Pancreas (tissue), 10 donors: Measurements from ENCODE around the gene KRT71. TPM values are rescaled to one million over a fixed set of nuclear protein-coding genes. Genes with fewer than 3 reads are reported as not detected.

ENCODE experiments used
- ATAC-seq, 4 donors: fragments of 200-7000 bp; cut with Tn5 transposase; one replicate each; pipeline versions ENCODE4 v1.8.0 to v1.9.1; 2020; ENCODE audit warnings: mild to moderate bottlenecking in 4 of 4, moderate library complexity in 4 of 4
- DNase-seq, 6 donors: peaks; one replicate each; pipeline ENCODE4 v3.0.0-alpha.2; 2020
- FAIRE-seq: peaks from 2 replicates; lab custom pipeline; 2012; peaks lifted over from hg19 to GRCh38; lab: Jason Lieb, UNC
- H3K27ac ChIP-seq, 4 donors: fragments of 200-600 bp; sonication (generic); 1 replicate in 3 of 4; 2 replicates in 1 of 4; pipeline versions ENCODE4 v1.5.0 to v1.8.0; 2020
- H3K27me3 ChIP-seq, 4 donors: fragments of 200-600 bp; one replicate each; pipeline ENCODE4 v1.8.0; 2021
- H3K36me3 ChIP-seq, 3 donors: fragments of 200-600 bp; sonication (generic) in 1 of 3; one replicate each; pipeline versions ENCODE4 v1.5.0 to v1.8.0; 2020 to 2021
- H3K4me1 ChIP-seq, 3 donors: fragments of 200-600 bp; one replicate each; pipeline ENCODE4 v1.8.0; 2021
- H3K4me3 ChIP-seq, 4 donors: fragments of 200-600 bp; sonication (generic) in 2 of 4; one replicate each; pipeline versions ENCODE4 v1.5.0 to v1.8.0; 2020 to 2021
- H3K9me3 ChIP-seq, 4 donors: fragments of 200-600 bp; one replicate each; pipeline ENCODE4 v1.8.0; 2021
- CTCF ChIP-seq, 4 donors: fragments of 200-600 bp; sonication (generic) in 3 of 4; IDR thresholded peaks; one replicate each; pipeline versions ENCODE4 v1.5.0 to v1.8.0; 2021; ENCODE audit warnings: antibody characterized with exemption in 4 of 4
- WGBS, 2 donors: extraction: QIAGEN DNeasy Blood & Tissue Kit; methylation state at CpG; one replicate each; pipeline ENCODE4 v1.1.7; 2013; 5-methylcytosine and 5-hydroxymethylcytosine counted together
- intact Hi-C, 3 donors: fragments of 100-400 bp; cut with DNase I; formaldehyde crosslinking; loops; one replicate each; pipeline versions ENCODE4 v1.11.1 to v1.14.2; 2022
- polyA plus RNA-seq, 2 donors: library from polyadenylated mRNA; stranded (reverse); fragments of 200-250 nt; gene quantifications; one replicate each; pipeline ENCODE4 v1.2.3, GENCODE V29; 2013
- total RNA-seq, 6 donors: library from RNA; stranded (reverse); fragmentation: NEBNext Ultra II Directional in 4 of 6; extraction: Animal tissue kit (Norgen Biotek cat#: 25700) in 4 of 6; gene quantifications; one replicate each; pipeline versions ENCODE4 v1.2.1 to v1.2.4, GENCODE V29; 2021 to 2023
- donor health status: healthy with polysubstance abuse.
- donor health status: DM: no; HTN: no; CAD: no; lungs with moderate emphysema.
- donor health status: DM: no; HTN: no; CAD: no.
- donor health status: control.
- donor health status: control.
- donor health status: Bipolar disorder and iron deficiency.
- donor health status: DM: yes; HTN: yes; CAD: no.
- donor health status: DM: no; HTN: no; CAD: no.
- donor health status: DM: no; HTN: no; CAD: no.
- donor health status: DM: yes; HTN: yes; CAD: no.

KRT71 gene
- total and polyA plus RNA-seq, 8 donors, result not detected

GRCh38 chr12:52526511-52526951, 26.4 kb downstream of the KRT71 start:
- FAIRE-seq, result no peak

GRCh38 chr12:52525661-52526499, 27.1 kb downstream of the KRT71 start:
- no peaks in the 10 kb centered on the region for H3K27me3 ChIP-seq
- H3K36me3 ChIP-seq, result no peaks in the 10 kb centered on the region
- 76 to 80% methylated on average over 13 of the region's 13 CpGs for WGBS, 2 donors
- peak in 1 of 6 donors; percentile 7 for DNase-seq
- no peak for TF ChIP-seq CTCF (IDR thresholded peaks at IDR 0.05)
- no peaks in the 10 kb centered on the region for H3K9me3 ChIP-seq
- ATAC-seq, result no peak
- no peak for FAIRE-seq
- intact Hi-C loops, result no loop called here
- H3K27ac ChIP-seq, result no peak overlapping the region
- H3K4me3 ChIP-seq, result no peak overlapping the region
- H3K4me1 ChIP-seq, result peaks cover 8 to 12% (median 9%) of the 10 kb centered on the region in 3 donors

More at GRCh38 chr12:52526511-52526951, 26.4 kb downstream of the KRT71 start:
- no peak for TF ChIP-seq CTCF (IDR thresholded peaks at IDR 0.05)
- Histone ChIP-seq H3K9me3 (no peaks in the 10 kb centered on the region), H3K36me3 (no peaks in the 10 kb centered on the region), H3K27ac (no peak overlapping the region), H3K4me3 (no peak overlapping the region), H3K27me3 (no peaks in the 10 kb centered on the region), H3K4me1 (peaks cover 1 to 6% (median 6%) of the 10 kb centered on the region in 3 donors)
- no peak for DNase-seq
- 78 to 82% methylated on average over 8 of the region's 8 CpGs for WGBS, 2 donors
- intact Hi-C loops, result no loop called here
- no peak for ATAC-seq

- no peak for TF ChIP-seq CTCF (IDR thresholded peaks at IDR 0.05)
- intact Hi-C loops, result no loop called here
Measured at GRCh38 chr12:52524898-52525591, 27.9 kb downstream of the KRT71 start.

GRCh38 chr12:52524241-52524897, 28.6 kb downstream of the KRT71 start:
- Histone ChIP-seq H3K36me3 (no peaks in the 10 kb centered on the region), H3K4me1 (peaks cover 9 to 14% (median 9%) of the 10 kb centered on the region in 3 donors), H3K27me3 (no peaks in the 10 kb centered on the region), H3K4me3 (no peak overlapping the region), H3K27ac (no peak overlapping the region), H3K9me3 (no peaks in the 10 kb centered on the region)
- WGBS, 2 donors, result 69 to 75% methylated on average over 6 of the region's 6 CpGs
- DNase-seq (peak in 1 of 6 donors; percentile 5), ATAC-seq (no peak), FAIRE-seq (no peak)
- TF ChIP-seq CTCF (IDR thresholded peaks at IDR 0.05), result no peak
- intact Hi-C loops, result no loop called here

More at GRCh38 chr12:52524898-52525591, 27.9 kb downstream of the KRT71 start:
- Histone ChIP-seq H3K36me3 (no peaks in the 10 kb centered on the region), H3K27ac (no peak overlapping the region), H3K4me1 (peaks cover 9 to 14% (median 9%) of the 10 kb centered on the region in 3 donors), H3K27me3 (no peaks in the 10 kb centered on the region), H3K4me3 (no peak overlapping the region), H3K9me3 (no peaks in the 10 kb centered on the region)
- FAIRE-seq (no peak), ATAC-seq (no peak), DNase-seq (peak in 1 of 6 donors; percentile 4)
- 89 to 92% methylated on average over 5 of the region's 5 CpGs for WGBS, 2 donors
